ENCODE results near the gene VEGFC. TPM values are rescaled to one million over a fixed set of nuclear protein-coding genes. Genes with fewer than 3 reads are reported as not detected.

Gene VEGFC
- total RNA-seq, 6 experiments from 2014 or later, result 1.4 to 3.1 (median 2.0) TPM

GRCh38 chr4:176642472-176642871, 150.2 kb downstream of the VEGFC start:
- intact Hi-C loops (cut with DNase I), result no loop called here
- WGBS (ENCODE audit: insufficient coverage, low coverage, low lambda C conversion rate, missing lambda C conversion rate), result 21% methylated on average over 2 of the region's 2 CpGs
- no peaks in the 10 kb centered on the region for H3K4me1 ChIP-seq
- TF ChIP-seq, protein P1, sequence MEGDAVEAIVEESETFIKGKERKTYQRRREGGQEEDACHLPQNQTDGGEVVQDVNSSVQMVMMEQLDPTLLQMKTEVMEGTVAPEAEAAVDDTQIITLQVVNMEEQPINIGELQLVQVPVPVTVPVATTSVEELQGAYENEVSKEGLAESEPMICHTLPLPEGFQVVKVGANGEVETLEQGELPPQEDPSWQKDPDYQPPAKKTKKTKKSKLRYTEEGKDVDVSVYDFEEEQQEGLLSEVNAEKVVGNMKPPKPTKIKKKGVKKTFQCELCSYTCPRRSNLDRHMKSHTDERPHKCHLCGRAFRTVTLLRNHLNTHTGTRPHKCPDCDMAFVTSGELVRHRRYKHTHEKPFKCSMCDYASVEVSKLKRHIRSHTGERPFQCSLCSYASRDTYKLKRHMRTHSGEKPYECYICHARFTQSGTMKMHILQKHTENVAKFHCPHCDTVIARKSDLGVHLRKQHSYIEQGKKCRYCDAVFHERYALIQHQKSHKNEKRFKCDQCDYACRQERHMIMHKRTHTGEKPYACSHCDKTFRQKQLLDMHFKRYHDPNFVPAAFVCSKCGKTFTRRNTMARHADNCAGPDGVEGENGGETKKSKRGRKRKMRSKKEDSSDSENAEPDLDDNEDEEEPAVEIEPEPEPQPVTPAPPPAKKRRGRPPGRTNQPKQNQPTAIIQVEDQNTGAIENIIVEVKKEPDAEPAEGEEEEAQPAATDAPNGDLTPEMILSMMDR (IDR thresholded peaks at IDR 0.05), result no peak
- TF ChIP-seq POLR2A (IDR thresholded peaks at IDR 0.05), result no peak
- no peak for DNase-seq
- no peak for ATAC-seq
- H3K27ac ChIP-seq, result no peak overlapping the region
- no peaks in the 10 kb centered on the region for H3K36me3 ChIP-seq
- no peaks in the 10 kb centered on the region for H3K27me3 ChIP-seq
- H3K9me3 ChIP-seq, result no peaks in the 10 kb centered on the region
- H3K4me3 ChIP-seq, result no peak overlapping the region

GRCh38 chr4:176641237-176641636, 151.5 kb downstream of the VEGFC start:
- no peaks in the 10 kb centered on the region for H3K27me3 ChIP-seq
- no peak for ATAC-seq
- no peaks in the 10 kb centered on the region for H3K4me1 ChIP-seq
- no peak for DNase-seq
- H3K27ac ChIP-seq, result no peak overlapping the region
- H3K36me3 ChIP-seq, result no peaks in the 10 kb centered on the region
- TF ChIP-seq, protein P1 (IDR thresholded peaks at IDR 0.05), result no peak
- TF ChIP-seq POLR2A (IDR thresholded peaks at IDR 0.05), result no peak
- no peaks in the 10 kb centered on the region for H3K9me3 ChIP-seq
- intact Hi-C loops (cut with DNase I), result no loop called here
- H3K4me3 ChIP-seq, result no peak overlapping the region
- whole genome bisulfite sequencing (ENCODE audit: insufficient coverage, low coverage, low lambda C conversion rate, missing lambda C conversion rate), result 54% methylated on average over 3 of the region's 3 CpGs

DNA sequence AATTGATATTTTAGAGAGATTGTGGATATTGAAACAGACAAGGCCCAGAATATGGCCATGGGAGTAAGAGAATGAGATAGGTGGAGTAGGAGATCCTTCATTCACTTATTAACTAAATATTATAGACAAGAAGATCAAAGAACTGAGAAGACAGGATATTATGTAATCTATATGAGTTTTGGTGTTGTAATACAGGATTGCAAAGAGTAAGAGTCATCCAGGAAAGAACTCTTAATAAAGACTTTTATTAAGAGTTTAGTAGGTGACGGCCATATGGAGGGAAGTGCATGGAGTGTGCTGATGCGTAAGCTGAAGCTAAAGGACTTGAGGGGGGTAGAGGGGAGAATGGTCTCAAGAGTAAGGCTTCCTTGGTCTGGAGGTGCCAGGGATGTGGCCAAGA, 153.7 kb downstream of the VEGFC start:
- Histone ChIP-seq H3K36me3 (no peaks in the 10 kb centered on the region), H3K9me3 (no peaks in the 10 kb centered on the region), H3K4me1 (no peaks in the 10 kb centered on the region), H3K27ac (no peak overlapping the region), H3K27me3 (no peaks in the 10 kb centered on the region), H3K4me3 (no peak overlapping the region)
- DNase-seq, result no peak
- intact Hi-C loops (cut with DNase I), result no loop called here
- no peak for ATAC-seq
- 66% methylated on average over 2 of the region's 2 CpGs for WGBS (ENCODE audit: insufficient coverage, low coverage, low lambda C conversion rate, missing lambda C conversion rate)
- TF ChIP-seq, protein P1 (IDR thresholded peaks at IDR 0.05), result no peak
- TF ChIP-seq POLR2A (IDR thresholded peaks at IDR 0.05), result no peak

DNA sequence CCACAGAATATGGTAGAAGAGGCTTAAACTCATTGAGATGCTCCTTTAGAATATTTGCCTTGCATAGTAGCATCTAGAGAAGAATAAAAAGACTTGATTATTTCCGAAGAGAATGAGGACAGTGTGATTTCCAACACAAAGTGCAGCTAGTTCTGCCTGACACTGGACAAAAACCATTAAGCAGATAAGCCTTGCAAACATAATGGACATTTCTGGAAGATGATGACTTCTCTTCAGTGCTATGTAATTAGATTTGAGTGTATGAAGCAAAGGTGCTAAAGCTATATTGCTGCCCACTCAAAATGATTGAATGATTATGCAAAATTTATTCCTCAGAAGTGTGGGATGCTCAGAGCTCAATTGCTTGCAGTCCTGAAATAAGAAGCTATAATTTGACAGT, 156.4 kb downstream of the VEGFC start:
- ATAC-seq, result no peak
- TF ChIP-seq, protein P1 (IDR thresholded peaks at IDR 0.05), result no peak
- no peak for TF ChIP-seq POLR2A (IDR thresholded peaks at IDR 0.05)
- WGBS (ENCODE audit: insufficient coverage, low coverage, low lambda C conversion rate, missing lambda C conversion rate), result 40% methylated on average over 1 of the region's 1 CpG
- H3K27ac ChIP-seq, result no peak overlapping the region
- no peak for DNase-seq
- no peak overlapping the region for H3K4me3 ChIP-seq
- intact Hi-C loops (cut with DNase I), result no loop called here
- no peaks in the 10 kb centered on the region for H3K9me3 ChIP-seq
- no peaks in the 10 kb centered on the region for H3K36me3 ChIP-seq
- no peaks in the 10 kb centered on the region for H3K4me1 ChIP-seq
- H3K27me3 ChIP-seq, result no peaks in the 10 kb centered on the region
